Ovary (tissue), 9 donors: Measurements from ENCODE around the gene ATCAY. TPM values are rescaled to one million over a fixed set of nuclear protein-coding genes. Genes with fewer than 3 reads are reported as not detected.
A peak's percentile ranks its signal among the peaks of the same experiment; 100 is the strongest.
"Not testable (repeated sequence)": the region's sequence is repeated elsewhere in the genome, so short reads cannot be mapped to it uniquely, and the experiment has no call there.

Experiments used
- DNase-seq, 5 donors: peaks; one replicate each; pipeline ENCODE4 v3.0.0-alpha.2; 2019 to 2020
- H3K27ac ChIP-seq, 2 donors: fragments of 200-600 bp; one replicate each; pipeline versions ENCODE4 v1.5.1 to v1.8.0; 2019 to 2022
- H3K27me3 ChIP-seq: fragments of 200-600 bp; one replicate; pipeline ENCODE4 v1.8.0; 2022
- H3K36me3 ChIP-seq: fragments of 200-600 bp; sonication (generic); one replicate; pipeline ENCODE4 v1.5.1; 2019
- H3K4me1 ChIP-seq: one replicate; pipeline ENCODE4 v1.8.1; 2013; ENCODE audit warnings: mild to moderate bottlenecking, moderate library complexity; ENCODE audit not compliant: insufficient read depth
- H3K4me3 ChIP-seq: fragments of 200-600 bp; sonication (generic); one replicate; pipeline ENCODE4 v1.5.1; 2017
- H3K9me3 ChIP-seq, 2 donors: fragments of 200-600 bp in 1 of 2; sonication (generic) in 1 of 2; one replicate each; pipeline versions ENCODE4 v1.5.1 to v1.8.1; 2013 to 2019; ENCODE audit warnings: mild to moderate bottlenecking in 1 of 2, moderate library complexity in 1 of 2
- EP300 ChIP-seq: sonication (generic); formaldehyde crosslinking; IDR thresholded peaks from one replicate; pipeline ENCODE4 v1.6.1; 2017; ENCODE audit warnings: antibody characterized with exemption
- POLR2A ChIP-seq: fragments of 450-650 bp; IDR thresholded peaks from one replicate; pipeline ENCODE4 v1.6.1; 2017; ENCODE audit warnings: antibody characterized with exemption, mild to moderate bottlenecking, moderate library complexity
- WGBS, 3 donors: extraction: QIAGEN DNeasy Blood & Tissue Kit in 1 of 3; methylation state at CpG; one replicate each; pipeline versions ENCODE4 v1.1.5 to v1.1.7; 2013 to 2017; 5-methylcytosine and 5-hydroxymethylcytosine counted together
- intact Hi-C, 4 donors: fragments of 100-400 bp; cut with DNase I; formaldehyde crosslinking; loops; one replicate each; pipeline versions ENCODE4 v1.11.0 to v1.15.1; 2022 to 2023
- polyA plus RNA-seq, 2 donors: library from polyadenylated mRNA; stranded (reverse); fragments of 200-250 nt in 1 of 2; fragments of 350-450 nt in 1 of 2; fragmentation: Illumina TruSeq in 1 of 2; extraction: RNeasy Lipid Tissue Mini Kit (QIAGEN cat#74804) in 1 of 2; gene quantifications; one replicate each; pipeline ENCODE4 v1.2.3, GENCODE V29; 2013 to 2014
- total RNA-seq, 7 donors: library from RNA; depleted of rRNA in 2 of 7; stranded (reverse); fragments of >200 nt in 2 of 7; fragmentation: NEBNext Ultra II Directional in 3 of 7; extraction: Animal tissue kit (Norgen Biotek cat#: 25700) in 3 of 7; gene quantifications; one replicate each; pipeline versions ENCODE4 v1.1.0 to v1.2.4, GENCODE V29; 2016 to 2023
- TF ChIP-seq, protein P1 (sequence below), 3 donors: fragments of 450-650 bp in 2 of 3; fragments of 200-600 bp in 1 of 3; IDR thresholded peaks; one replicate each; pipeline versions ENCODE4 v1.5.1 to v1.8.0; 2016 to 2022; ENCODE audit warnings: antibody characterized with exemption in 3 of 3, mild to moderate bottlenecking in 1 of 3
- donor health status: DM: no; HTN: no; CAD: no; lungs with moderate emphysema.
- donor health status: DM: no; HTN: no; CAD: no.
- donor health status: Bipolar disorder and iron deficiency.
- donor health status: DM: yes; HTN: yes; CAD: no.
- donor health status: DM: no; HTN: no; CAD: no.
- donor health status: DM: yes; HTN: yes; CAD: no.

Gene ATCAY
- total and polyA plus RNA-seq, 9 donors, result 0.31 TPM; not detected in 8

DNA sequence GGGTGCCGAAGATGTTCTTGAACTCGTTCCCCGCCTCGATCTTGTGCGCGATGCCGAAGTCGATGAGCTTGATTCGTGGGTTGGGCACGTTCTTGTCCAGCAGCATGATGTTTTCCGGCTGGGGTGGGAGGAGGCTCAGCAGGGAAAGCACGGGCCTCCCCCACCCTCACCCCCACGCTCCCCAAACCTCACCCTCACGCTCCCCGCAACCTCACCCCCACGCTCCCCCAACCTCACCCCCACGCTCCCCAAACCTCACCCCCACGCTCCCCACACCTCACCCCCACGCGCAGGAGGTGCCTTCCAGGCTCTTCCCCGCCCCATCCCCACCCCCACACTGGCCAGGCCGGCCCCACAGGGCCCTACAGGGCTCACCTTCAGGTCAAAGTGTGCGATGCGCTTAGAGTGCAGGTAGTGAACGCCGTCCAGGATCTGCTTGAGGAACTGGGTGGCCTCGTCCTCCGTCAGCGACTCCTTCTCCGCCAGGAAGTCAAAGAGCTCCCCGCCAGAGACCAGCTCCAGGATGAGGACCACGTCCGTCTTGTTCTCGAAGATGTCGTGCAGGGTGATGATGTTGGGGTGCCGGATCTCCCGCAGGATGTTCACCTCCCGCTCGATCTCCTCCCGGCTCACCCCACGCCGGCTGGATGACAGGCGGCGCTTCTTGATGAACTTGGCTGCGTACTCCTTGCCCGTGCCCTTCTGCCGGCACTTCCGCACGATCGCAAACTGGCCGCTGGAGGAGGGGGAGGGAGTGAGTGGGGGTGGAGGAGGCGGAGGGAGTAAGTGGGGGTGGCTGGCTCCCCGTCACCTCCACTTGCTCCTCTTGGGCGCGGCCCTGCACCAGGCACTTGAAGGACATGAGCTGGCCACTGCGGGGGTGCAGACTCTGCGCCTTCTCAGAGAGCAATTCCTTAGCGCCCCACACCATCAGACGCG lies 84.0 kb downstream of the ATCAY start:
- WGBS, 3 donors, result 71 to 76% (median 75%) methylated on average over 60 of the region's 60 CpGs
- H3K4me3 ChIP-seq, result no peak overlapping the region
- H3K4me1 ChIP-seq, result peaks cover 11% of the 10 kb centered on the region
- DNase-seq, result peak in 3 of 5 donors; percentile 28 to 44 (median 34)
- H3K36me3 ChIP-seq, result no peaks in the 10 kb centered on the region
- no peaks in the 10 kb centered on the region for H3K27me3 ChIP-seq
- H3K9me3 ChIP-seq, result no peaks in the 10 kb centered on the region
- TF ChIP-seq POLR2A (no peak), EP300 (no peak)
- TF ChIP-seq, protein P1, sequence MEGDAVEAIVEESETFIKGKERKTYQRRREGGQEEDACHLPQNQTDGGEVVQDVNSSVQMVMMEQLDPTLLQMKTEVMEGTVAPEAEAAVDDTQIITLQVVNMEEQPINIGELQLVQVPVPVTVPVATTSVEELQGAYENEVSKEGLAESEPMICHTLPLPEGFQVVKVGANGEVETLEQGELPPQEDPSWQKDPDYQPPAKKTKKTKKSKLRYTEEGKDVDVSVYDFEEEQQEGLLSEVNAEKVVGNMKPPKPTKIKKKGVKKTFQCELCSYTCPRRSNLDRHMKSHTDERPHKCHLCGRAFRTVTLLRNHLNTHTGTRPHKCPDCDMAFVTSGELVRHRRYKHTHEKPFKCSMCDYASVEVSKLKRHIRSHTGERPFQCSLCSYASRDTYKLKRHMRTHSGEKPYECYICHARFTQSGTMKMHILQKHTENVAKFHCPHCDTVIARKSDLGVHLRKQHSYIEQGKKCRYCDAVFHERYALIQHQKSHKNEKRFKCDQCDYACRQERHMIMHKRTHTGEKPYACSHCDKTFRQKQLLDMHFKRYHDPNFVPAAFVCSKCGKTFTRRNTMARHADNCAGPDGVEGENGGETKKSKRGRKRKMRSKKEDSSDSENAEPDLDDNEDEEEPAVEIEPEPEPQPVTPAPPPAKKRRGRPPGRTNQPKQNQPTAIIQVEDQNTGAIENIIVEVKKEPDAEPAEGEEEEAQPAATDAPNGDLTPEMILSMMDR (IDR thresholded peaks at IDR 0.05), result no peak
- intact Hi-C loops, result no loop called here
- H3K27ac ChIP-seq, result no peak overlapping the region

DNA sequence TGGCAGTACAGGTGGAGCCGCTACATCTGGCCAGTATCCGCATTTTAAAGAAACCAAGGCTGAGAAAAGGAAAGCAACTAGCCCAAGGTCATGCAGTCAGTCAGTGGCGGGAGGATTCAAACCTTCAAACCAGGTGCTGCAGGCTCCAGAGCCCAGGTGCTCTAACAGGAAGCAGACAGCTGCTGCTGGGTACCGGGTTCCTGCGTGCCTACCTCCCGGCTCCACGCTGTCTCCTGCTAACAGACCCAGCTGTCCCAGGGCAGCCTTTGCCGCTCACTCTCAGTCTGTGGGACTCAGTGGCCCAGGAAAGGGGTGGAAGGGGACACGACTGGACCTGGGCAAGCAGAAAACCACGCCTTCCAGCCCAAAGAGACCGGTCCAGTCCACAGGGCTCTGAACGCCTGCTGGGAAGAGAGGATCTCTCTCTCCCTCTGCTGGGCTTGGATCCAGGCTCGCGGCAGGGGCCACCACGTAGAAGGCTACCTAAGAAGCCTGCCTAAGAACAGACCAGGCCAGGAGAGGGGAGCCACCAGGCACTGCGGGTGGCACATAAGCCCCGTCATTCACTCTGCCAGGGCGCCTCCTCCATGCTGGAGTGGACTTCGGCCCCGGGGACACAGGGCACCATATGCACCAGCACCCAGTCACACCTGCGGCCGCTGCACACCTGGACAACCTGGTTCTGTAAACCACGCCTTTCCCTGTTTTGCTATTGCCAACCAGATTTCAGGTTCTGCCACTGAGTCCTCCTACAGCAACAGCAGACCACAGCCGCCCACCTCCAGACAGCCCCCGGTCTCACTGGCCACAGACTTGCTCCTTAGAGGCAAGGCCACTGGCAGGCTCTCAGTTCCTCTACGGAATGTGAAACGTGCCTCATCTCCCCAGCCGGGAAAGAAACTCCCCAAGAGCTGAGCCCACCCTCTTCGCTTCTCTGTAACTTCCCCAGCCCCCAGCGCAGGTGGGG lies 85.8 kb downstream of the ATCAY start:
- Histone ChIP-seq H3K9me3 (no peaks in the 10 kb centered on the region), H3K4me1 (peaks cover 11% of the 10 kb centered on the region), H3K4me3 (no peak overlapping the region), H3K27ac (no peak overlapping the region), H3K27me3 (no peaks in the 10 kb centered on the region), H3K36me3 (no peaks in the 10 kb centered on the region)
- WGBS, 3 donors, result 67 to 72% (median 69%) methylated on average over 27 to 30 of the region's 30 CpGs
- intact Hi-C loops, result no loop called here
- peak in 3 of 5 donors; percentile 26 to 44 (median 31) for DNase-seq
- TF ChIP-seq, protein P1 (IDR thresholded peaks at IDR 0.05), result no peak
- TF ChIP-seq EP300, result no peak
- no peak for TF ChIP-seq POLR2A

DNA sequence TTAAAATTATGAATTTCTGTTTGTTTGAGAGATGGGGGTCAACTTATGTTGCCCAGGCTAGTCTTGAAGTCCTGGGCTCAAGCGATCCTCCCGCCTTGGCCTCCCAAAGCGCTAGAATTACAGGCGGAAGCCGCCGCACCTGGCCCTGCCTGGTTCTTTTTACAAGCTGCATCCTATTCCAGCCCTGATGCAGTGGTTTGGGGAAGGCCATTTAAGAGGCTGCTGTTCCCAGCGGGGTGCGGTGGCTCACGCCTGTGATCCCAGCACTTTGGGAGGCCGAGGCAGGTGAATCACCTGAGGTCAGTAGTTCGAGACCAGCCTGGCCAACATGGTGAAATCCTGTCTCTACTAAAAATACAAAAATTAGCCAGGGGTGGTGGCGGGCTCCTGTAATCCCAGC lies 87.5 kb downstream of the ATCAY start:
- H3K4me3 ChIP-seq, H3K27me3 ChIP-seq, H3K36me3 ChIP-seq, intact Hi-C loops, H3K9me3 ChIP-seq: not testable (repeated sequence)
- H3K27ac ChIP-seq, result peak overlapping the region in 1 of 2 donors; percentile 78
- WGBS, 3 donors, result 78 to 84% (median 83%) methylated on average over 12 of the region's 12 CpGs
- DNase-seq, result peak in 4 of 5 donors; percentile 24 to 47 (median 37)
- H3K4me1 ChIP-seq, result peaks cover 11% of the 10 kb centered on the region

DNA sequence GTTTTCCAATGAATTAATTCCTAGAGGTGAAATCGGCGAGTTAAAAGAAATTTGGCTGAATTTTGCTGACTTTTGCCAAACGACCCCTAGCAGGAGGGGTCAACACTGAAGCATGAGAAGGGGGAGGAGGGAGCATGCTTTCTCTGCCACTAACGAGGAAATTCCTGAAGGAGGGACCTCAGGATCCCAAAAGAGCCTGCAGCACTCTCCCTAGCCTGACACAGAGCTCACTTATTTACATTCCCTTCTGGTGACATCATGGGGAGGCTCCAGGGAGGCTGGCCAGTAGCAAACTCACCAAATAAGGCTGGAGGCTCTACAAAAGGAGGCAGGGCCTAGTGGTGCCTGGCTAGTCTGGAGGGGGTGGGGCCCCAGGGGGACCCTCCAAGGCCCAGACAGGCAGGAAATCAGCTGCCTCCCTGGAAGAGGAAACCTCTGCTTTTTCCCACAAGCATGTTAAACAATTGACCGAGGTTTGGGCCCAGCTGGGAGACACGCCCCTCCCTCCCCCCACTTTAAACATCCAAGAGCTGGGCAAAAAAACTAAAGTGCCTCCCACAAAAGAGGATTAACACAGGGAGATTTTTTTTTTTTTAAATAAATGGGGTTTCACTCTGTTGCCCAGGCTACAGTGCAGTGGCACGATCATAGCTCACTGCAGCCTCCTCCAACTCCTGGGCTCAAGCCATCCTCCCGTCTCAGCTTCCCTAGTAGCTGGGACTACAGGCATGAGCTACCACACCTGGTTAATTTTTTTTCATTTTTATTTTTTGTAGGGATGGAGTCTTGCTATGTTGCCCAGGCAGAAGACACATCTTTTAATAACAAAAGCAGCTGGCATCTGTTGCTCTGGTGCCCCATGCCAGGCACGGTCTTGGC lies 88.3 kb downstream of the ATCAY start:
- DNase-seq, result peak; percentile 85 to 91 (median 88)
- no peaks in the 10 kb centered on the region for H3K27me3 ChIP-seq
- no peaks in the 10 kb centered on the region for H3K36me3 ChIP-seq
- peak overlapping the region; percentile 14 to 78 for H3K27ac ChIP-seq
- H3K9me3 ChIP-seq, result no peaks in the 10 kb centered on the region
- WGBS, 3 donors, result 3 to 9% (median 6%) methylated on average over 9 of the region's 9 CpGs
- no peak for TF ChIP-seq POLR2A
- TF ChIP-seq, protein P1 (IDR thresholded peaks at IDR 0.05), result no peak
- TF ChIP-seq EP300, result peak; percentile 21
- peaks cover 11% of the 10 kb centered on the region for H3K4me1 ChIP-seq
- H3K4me3 ChIP-seq, result no peak overlapping the region
- intact Hi-C loops, result no loop called here
